ENCODE results near the gene CCNE1. TPM values are rescaled to one million over a fixed set of nuclear protein-coding genes. Genes with fewer than 3 reads are reported as not detected.

The CCNE1 gene
- total and polyA plus RNA-seq, 2 experiments from 2014 or later = 26.1 to 38.3 TPM

DNA sequence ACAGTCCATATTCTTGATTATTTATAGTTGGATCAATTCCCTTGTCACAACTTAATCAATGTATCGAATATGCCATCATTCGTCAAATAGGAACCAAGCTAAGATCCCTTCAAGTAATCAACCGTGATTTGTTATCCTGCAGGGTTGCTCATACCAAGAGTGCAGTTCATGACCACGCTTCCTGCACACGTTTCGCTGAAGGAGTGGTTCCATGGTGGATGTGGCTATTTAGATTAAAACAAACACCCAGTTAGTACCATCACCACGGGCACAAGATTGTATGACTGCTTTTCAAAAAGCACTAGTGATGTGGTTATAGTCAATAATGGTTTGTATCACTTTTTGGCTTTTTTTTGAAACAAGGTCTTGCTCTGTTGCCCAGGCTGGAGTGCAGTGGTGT is 41.1 kb upstream of the CCNE1 start:
- H3K4me3 ChIP-seq = no peak overlapping the region
- no peak overlapping the region for H2AFZ ChIP-seq
- no peaks in the 10 kb centered on the region for H3K4me1 ChIP-seq (ENCODE audit: insufficient read depth)
- Mint-ChIP-seq H3K27ac (no peak overlapping the region), H3K4me3 (no peak overlapping the region), H3K9me3 (no peaks in the 10 kb centered on the region), H3K36me3 (ENCODE audit: low read depth) (no peaks in the 10 kb centered on the region), H3K27me3 (ENCODE audit: insufficient read depth, low read depth, poor library complexity) (peaks cover 20% of the 10 kb centered on the region), H3K4me1 (peaks cover 14% of the 10 kb centered on the region)
- no peaks in the 10 kb centered on the region for H3K36me3 ChIP-seq (ENCODE audit: insufficient read depth)
- H3F3A ChIP-seq (replicated peaks; ENCODE audit: low read depth) = no peaks in the 10 kb centered on the region
- no peak for DNase-seq (ENCODE audit: low spot score)
- no peaks in the 10 kb centered on the region for H3K27me3 ChIP-seq (ENCODE audit: insufficient read depth)
- no peaks in the 10 kb centered on the region for H3K9me2 ChIP-seq (ENCODE audit: insufficient read depth)
- no peaks in the 10 kb centered on the region for H3K79me2 ChIP-seq (replicated peaks; ENCODE audit: insufficient read depth)
- H3K27ac ChIP-seq (ENCODE audit: low read depth) = no peak overlapping the region
- H3K4me2 ChIP-seq = no peak overlapping the region
- no peak for TF ChIP-seq ZNF331 (CRISPR knock-in tag; IDR thresholded peaks at IDR 0.05; ENCODE audit: low read depth)
- no peak for TF ChIP-seq EZH2phosphoT487 (IDR thresholded peaks at IDR 0.05; ENCODE audit: unreplicated experiment)
- TF ChIP-seq, protein P1, sequence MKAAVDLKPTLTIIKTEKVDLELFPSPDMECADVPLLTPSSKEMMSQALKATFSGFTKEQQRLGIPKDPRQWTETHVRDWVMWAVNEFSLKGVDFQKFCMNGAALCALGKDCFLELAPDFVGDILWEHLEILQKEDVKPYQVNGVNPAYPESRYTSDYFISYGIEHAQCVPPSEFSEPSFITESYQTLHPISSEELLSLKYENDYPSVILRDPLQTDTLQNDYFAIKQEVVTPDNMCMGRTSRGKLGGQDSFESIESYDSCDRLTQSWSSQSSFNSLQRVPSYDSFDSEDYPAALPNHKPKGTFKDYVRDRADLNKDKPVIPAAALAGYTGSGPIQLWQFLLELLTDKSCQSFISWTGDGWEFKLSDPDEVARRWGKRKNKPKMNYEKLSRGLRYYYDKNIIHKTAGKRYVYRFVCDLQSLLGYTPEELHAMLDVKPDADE (IDR thresholded peaks at IDR 0.05) = no peak
- TF ChIP-seq, protein P2, sequence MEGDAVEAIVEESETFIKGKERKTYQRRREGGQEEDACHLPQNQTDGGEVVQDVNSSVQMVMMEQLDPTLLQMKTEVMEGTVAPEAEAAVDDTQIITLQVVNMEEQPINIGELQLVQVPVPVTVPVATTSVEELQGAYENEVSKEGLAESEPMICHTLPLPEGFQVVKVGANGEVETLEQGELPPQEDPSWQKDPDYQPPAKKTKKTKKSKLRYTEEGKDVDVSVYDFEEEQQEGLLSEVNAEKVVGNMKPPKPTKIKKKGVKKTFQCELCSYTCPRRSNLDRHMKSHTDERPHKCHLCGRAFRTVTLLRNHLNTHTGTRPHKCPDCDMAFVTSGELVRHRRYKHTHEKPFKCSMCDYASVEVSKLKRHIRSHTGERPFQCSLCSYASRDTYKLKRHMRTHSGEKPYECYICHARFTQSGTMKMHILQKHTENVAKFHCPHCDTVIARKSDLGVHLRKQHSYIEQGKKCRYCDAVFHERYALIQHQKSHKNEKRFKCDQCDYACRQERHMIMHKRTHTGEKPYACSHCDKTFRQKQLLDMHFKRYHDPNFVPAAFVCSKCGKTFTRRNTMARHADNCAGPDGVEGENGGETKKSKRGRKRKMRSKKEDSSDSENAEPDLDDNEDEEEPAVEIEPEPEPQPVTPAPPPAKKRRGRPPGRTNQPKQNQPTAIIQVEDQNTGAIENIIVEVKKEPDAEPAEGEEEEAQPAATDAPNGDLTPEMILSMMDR (conservative IDR thresholded peaks at IDR 0.05; ENCODE audit: low read depth in 2 of 2) = no peak
- TF ChIP-seq POLR2AphosphoS5 (IDR thresholded peaks at IDR 0.05; ENCODE audit: low read depth) = no peak
- no peak for TF ChIP-seq ZNF114 (CRISPR knock-in tag; IDR thresholded peaks at IDR 0.05)
- TF ChIP-seq NANOG (IDR thresholded peaks at IDR 0.05; ENCODE audit: borderline replicate concordance) = no peak
- no peak for TF ChIP-seq JUNB (IDR thresholded peaks at IDR 0.05; ENCODE audit: unreplicated experiment)
- TF ChIP-seq CREB1 (CRISPR knock-in tag; IDR thresholded peaks at IDR 0.05; ENCODE audit: low read depth) = no peak
- TF ChIP-seq, protein P3, sequence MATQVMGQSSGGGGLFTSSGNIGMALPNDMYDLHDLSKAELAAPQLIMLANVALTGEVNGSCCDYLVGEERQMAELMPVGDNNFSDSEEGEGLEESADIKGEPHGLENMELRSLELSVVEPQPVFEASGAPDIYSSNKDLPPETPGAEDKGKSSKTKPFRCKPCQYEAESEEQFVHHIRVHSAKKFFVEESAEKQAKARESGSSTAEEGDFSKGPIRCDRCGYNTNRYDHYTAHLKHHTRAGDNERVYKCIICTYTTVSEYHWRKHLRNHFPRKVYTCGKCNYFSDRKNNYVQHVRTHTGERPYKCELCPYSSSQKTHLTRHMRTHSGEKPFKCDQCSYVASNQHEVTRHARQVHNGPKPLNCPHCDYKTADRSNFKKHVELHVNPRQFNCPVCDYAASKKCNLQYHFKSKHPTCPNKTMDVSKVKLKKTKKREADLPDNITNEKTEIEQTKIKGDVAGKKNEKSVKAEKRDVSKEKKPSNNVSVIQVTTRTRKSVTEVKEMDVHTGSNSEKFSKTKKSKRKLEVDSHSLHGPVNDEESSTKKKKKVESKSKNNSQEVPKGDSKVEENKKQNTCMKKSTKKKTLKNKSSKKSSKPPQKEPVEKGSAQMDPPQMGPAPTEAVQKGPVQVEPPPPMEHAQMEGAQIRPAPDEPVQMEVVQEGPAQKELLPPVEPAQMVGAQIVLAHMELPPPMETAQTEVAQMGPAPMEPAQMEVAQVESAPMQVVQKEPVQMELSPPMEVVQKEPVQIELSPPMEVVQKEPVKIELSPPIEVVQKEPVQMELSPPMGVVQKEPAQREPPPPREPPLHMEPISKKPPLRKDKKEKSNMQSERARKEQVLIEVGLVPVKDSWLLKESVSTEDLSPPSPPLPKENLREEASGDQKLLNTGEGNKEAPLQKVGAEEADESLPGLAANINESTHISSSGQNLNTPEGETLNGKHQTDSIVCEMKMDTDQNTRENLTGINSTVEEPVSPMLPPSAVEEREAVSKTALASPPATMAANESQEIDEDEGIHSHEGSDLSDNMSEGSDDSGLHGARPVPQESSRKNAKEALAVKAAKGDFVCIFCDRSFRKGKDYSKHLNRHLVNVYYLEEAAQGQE (IDR thresholded peaks at IDR 0.05; ENCODE audit: unreplicated experiment) = no peak
- TF ChIP-seq STAT1 (IDR thresholded peaks at IDR 0.05; ENCODE audit: unreplicated experiment) = no peak
- TF ChIP-seq, protein P4, sequence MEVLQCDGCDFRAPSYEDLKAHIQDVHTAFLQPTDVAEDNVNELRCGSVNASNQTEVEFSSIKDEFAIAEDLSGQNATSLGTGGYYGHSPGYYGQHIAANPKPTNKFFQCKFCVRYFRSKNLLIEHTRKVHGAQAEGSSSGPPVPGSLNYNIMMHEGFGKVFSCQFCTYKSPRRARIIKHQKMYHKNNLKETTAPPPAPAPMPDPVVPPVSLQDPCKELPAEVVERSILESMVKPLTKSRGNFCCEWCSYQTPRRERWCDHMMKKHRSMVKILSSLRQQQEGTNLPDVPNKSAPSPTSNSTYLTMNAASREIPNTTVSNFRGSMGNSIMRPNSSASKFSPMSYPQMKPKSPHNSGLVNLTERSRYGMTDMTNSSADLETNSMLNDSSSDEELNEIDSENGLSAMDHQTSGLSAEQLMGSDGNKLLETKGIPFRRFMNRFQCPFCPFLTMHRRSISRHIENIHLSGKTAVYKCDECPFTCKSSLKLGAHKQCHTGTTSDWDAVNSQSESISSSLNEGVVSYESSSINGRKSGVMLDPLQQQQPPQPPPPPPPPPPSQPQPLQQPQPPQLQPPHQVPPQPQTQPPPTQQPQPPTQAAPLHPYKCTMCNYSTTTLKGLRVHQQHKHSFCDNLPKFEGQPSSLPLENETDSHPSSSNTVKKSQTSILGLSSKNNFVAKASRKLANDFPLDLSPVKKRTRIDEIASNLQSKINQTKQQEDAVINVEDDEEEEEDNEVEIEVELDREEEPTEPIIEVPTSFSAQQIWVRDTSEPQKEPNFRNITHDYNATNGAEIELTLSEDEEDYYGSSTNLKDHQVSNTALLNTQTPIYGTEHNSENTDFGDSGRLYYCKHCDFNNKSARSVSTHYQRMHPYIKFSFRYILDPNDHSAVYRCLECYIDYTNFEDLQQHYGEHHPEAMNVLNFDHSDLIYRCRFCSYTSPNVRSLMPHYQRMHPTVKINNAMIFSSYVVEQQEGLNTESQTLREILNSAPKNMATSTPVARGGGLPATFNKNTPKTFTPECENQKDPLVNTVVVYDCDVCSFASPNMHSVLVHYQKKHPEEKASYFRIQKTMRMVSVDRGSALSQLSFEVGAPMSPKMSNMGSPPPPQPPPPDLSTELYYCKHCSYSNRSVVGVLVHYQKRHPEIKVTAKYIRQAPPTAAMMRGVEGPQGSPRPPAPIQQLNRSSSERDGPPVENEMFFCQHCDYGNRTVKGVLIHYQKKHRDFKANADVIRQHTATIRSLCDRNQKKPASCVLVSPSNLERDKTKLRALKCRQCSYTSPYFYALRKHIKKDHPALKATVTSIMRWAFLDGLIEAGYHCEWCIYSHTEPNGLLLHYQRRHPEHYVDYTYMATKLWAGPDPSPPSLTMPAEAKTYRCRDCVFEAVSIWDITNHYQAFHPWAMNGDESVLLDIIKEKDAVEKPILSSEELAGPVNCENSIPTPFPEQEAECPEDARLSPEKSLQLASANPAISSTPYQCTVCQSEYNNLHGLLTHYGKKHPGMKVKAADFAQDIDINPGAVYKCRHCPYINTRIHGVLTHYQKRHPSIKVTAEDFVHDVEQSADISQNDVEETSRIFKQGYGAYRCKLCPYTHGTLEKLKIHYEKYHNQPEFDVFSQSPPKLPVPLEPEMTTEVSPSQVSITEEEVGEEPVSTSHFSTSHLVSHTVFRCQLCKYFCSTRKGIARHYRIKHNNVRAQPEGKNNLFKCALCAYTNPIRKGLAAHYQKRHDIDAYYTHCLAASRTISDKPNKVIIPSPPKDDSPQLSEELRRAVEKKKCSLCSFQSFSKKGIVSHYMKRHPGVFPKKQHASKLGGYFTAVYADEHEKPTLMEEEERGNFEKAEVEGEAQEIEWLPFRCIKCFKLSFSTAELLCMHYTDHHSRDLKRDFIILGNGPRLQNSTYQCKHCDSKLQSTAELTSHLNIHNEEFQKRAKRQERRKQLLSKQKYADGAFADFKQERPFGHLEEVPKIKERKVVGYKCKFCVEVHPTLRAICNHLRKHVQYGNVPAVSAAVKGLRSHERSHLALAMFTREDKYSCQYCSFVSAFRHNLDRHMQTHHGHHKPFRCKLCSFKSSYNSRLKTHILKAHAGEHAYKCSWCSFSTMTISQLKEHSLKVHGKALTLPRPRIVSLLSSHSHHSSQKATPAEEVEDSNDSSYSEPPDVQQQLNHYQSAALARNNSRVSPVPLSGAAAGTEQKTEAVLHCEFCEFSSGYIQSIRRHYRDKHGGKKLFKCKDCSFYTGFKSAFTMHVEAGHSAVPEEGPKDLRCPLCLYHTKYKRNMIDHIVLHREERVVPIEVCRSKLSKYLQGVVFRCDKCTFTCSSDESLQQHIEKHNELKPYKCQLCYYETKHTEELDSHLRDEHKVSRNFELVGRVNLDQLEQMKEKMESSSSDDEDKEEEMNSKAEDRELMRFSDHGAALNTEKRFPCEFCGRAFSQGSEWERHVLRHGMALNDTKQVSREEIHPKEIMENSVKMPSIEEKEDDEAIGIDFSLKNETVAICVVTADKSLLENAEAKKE (CRISPR knock-in tag; IDR thresholded peaks at IDR 0.05) = no peak
- no peak for TF ChIP-seq EZH2 (IDR thresholded peaks at IDR 0.05; ENCODE audit: low read depth, unreplicated experiment)
- no peak for ATAC-seq
- H4K20me1 ChIP-seq (replicated peaks; ENCODE audit: insufficient read depth) = no peaks in the 10 kb centered on the region
